NK-92 (cell line): ENCODE measurements around the gene ZNF559.
"Not testable (repeated sequence)": the region's sequence is repeated elsewhere in the genome, so short reads cannot be mapped to it uniquely, and the experiment has no call there.

ENCODE experiments used
- DNase-seq: peaks from one replicate; lab custom pipeline; 2025; ENCODE audit not compliant: unreplicated experiment; lab: John Stamatoyannopoulos, UW

The ZNF559 gene

DNA sequence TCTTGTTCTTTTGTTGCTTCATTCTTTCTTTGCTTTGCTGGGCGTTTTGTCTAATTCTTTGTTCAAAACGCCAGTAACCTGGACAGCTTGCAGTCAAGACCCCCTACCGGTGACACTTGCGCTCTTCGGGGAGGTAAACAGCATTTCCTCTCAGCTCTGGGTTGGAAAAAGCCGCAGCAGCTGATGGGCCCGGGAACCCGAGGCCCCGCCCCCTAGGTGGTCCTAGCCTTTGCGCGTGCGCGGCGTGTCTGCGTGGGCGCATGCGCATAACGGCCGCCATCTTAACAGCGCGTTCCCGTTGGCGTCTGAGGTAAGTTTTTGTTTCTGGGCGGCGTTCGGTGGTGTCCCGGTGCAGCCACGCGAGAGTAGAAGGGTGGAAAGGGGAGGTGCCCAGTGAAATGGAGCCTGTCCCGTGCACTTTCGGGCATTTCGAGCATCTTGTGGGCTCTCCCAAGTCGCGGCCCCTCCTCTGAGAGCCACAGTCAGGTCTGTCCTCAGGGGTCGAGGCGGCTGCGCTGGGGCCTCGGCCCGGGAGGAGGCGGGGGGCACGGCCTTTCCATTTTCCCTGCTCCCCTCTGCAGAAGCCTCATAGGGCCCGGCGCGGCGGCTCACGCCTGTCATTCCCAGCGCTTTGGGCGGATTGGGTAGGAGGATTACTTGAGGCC lies at the start of gene ZNF559:
Gene ZNF559, plus strand, starts transcription at position 261 of the 665 bp plus-strand sequence. CDS start 14,371 bp downstream, outside the sequence.
- DNase-seq = peak; percentile 67

DNA sequence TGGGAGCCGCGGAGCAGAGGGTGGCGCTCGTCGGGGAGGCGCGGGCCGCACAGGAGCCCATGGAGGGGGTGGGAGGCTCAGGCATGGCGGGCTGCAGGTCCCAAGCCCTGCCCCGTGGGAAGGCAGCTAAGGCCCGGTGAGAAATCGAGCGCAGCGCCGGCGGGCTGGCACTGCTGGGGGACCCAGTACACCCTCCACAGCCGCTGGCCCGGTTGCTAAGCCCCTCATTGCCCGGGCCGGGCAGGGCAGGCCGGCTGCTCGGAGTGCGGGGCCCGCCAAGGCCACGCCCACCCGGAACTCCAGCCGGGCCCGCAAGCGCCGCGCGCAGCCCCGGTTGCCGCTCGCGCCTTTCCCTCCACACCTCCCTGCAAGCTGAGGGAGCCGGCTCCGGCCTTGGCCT lies 40.5 kb upstream of the ZNF559 start:
- not testable (repeated sequence) for DNase-seq

DNA sequence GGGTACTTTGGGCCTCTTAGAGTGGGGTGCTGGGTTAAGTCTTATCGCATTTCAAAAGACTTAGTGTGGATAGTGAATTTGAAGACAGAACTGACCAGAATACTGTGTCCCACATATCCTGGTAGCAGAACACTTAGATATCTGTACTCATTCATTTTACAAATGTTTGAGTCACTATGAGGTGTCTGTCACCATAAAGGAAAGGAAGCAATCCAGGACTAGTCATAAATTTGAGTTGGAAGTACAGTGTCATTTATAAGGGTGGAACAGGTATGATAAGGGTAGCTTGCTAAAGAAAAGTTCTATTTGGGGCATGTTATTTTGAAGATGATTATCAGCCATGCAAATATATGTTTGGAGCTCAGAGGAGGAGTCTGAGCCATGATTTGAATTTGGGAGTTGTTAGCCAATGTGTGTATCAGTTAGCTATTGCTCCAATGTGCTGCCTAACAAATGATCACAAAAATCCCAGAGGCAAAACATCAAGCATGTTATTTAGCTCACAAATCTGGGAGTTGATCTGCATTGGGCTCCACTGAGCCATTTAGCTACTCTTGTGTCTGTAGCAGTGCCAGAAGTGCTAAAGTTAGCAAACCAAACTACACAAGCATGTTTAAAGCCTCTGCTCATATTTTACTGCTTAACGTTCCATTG lies 34.6 kb upstream of the ZNF559 start:
- DNase-seq = no peak

DNA sequence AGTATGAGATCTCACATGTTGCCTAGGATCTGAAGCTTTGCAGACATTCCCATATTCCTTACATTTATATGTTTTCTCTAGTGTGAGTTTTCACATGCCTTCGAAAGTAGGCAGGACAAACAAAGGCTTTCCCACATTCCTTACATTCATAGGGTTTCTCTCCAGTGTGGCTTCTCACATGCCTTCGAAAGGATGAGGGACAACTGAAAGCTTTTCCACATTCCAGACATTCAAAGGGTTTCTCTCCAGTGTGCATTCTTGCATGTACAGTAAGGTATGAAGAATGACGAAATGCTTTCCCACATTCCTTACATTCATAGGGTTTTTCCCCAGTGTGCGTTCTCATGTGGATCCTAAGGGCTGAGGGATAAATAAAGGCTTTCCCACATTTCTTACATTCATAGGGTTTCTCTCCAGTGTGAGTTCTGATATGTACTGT lies 28.5 kb upstream of the ZNF559 start:
- no peak for DNase-seq

DNA sequence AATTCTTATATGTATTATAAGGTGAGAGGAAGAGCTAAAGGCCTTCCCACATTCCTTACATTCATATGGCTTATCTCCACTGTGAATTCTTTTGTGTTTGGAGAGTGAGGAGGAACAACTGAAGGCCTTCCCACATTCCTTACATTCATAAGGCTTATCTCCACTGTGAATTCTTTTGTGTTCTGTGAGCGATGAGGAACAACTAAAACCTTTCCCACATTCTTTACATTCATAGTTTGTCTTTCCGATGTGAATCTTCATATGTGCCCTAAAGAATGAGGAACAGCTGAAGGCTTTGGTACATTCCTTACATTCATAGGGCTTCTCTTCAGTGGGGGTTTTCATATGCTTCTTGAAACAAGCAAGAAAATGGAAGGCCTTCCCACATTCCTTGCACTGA lies 27.6 kb upstream of the ZNF559 start:
- no peak for DNase-seq

DNA sequence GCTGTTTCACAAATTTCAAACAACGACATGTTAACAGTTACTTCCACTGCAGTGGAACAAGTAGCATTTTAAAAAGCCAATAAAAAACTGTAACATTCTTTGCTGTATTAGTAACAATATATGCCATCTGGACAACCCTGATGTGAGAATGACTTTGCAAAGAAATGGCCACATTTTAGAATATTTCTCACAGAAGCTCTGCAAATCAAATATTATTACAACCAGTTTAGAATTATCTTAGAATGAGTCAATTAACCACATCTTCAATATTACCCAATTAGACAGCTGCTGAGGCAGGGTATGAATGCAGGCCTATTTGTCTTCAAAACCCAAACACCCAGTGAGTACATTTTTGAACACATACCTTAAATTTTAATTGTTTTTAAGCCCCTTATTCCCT lies 17.5 kb upstream of the ZNF559 start:
- DNase-seq = no peak

DNA sequence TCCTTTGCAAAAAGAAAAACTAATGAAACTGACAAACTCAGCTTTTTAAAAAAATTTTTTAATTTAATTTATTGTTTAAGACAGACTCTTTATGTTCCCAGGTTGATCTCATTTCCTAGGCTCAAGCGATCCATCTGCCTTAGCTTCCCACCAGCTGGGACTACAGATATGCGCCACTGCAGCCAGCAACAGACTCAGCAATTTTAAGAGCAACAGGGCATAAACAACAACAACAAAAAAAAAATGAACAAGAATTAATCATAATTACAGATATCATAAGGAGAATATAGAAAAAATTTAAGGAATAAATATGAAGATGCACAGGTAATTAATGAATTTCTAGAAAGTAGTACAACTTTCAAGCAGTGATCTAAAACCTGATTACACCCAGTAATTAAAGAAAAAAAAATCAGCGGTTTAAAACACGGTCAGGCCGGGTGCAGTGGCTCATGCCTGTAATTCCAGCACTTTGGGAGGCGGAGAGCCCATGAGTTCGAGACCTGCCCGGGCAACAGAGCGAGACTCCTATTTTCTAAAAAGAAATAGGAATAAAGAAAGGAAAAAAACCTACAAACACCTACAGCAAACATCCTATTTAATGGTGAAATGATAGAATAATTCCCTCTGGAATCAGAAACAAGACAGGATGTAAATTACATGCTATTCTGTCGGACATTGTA lies 15.7 kb upstream of the ZNF559 start:
- DNase-seq = no peak

DNA sequence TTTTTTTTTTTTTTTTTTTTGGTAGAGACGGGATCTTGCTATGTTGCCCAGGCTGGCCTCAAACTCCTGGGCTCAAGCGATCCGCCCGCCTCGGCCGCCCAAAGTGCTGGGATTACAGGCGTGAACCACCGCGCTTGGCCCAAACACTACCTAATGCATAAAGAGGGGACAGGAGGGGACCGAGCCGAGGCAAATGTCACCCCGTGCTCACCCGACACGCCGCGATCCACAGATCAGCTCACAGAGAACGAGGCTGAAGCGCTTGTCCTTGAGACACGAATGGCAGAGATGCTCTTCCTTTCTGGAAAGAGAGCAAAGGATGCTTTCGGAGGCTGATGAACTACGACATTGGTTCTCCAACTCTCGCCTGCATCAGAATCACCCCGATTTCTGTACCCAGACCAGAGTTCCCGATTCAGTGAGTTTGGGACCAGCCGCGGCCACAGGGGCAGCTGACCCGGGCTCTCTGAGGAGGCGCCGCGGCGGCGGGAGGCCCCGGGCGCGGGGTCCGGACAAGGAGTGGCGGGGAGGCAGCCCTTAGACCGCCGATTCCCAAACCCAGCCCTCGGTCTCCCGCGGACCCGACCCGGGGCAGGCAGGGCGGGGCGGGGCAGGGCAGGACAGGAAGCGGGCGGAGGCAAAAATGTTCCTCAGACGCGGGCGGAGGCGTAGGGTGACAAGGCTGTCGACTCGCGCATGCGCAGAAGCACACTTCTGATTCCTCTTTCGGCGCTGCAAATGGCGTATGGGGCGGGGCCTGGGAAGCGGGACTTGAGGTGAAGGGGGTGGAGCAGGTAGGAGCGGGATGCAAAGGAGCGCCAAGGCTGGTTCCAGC lies 14.6 kb upstream of the ZNF559 start, which contains the start of gene ZNF699:
Gene ZNF699, minus strand, starts transcription at position 700 of the 835 bp plus-strand sequence. CDS start 4,719 bp downstream, outside the sequence.
- DNase-seq = peak; percentile 92

DNA sequence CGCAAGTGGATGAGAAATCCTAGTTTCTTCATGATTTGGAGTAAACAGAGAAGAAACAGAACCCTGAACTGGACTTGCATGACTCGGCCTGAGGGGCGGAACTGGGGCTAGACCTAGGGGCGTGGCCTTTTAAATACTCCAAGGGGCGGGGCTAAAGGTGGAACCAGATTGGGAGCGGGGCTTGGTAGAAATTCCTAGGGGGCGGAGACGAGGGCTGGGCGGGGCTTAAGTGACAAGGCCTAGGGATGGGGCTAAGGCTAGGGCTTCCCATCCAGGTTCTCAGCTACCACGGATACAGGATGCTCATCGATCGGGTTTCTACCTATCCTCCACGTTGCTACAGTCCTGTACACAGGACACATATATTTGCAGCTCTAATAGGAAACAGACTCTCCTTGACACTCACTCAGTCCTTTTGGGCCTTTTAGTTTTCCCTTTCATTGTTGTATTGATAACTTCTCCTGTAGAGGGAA lies 14.0 kb upstream of the ZNF559 start:
- peak; percentile 39 for DNase-seq

DNA sequence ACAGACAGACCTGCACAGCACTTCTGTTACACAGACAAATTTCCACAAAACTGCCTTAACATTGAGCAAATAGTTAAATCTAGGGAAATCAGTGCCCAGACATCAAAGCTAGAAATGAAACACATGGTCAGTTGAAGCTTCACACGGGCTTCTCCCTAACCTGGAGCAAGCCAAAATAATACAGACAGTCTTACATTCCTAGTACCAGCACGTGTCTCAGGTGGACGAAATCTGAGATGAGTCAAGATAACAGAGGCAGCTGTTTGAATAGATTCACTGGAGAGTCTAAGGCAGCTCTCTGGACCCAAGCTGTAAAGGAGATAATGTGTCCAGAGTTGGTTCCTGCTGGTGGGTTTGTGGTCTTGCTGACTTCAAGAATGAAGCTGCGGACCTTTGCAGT lies 10.2 kb upstream of the ZNF559 start:
- no peak for DNase-seq

DNA sequence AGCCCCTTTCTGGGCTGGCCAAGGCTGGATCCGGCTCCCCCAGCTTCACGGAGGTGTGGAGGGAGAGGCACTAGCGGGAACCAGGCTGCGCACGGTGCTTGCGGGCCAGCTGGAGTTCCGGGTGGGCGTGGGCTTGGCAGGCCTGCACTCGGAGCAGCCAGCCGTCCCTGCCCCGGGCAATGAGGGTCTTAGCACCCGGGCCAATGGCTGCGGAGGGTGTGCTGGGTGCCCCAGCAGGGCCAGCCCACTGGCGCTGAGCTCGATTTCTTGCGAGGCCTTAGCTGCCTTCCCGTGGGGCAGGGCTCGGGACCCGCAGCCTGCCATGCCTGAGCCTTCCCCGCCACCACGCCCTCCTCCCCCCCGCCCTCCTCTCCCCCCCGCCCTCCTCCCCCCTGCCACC lies 2.6 kb upstream of the ZNF559 start:
- DNase-seq = no peak

DNA sequence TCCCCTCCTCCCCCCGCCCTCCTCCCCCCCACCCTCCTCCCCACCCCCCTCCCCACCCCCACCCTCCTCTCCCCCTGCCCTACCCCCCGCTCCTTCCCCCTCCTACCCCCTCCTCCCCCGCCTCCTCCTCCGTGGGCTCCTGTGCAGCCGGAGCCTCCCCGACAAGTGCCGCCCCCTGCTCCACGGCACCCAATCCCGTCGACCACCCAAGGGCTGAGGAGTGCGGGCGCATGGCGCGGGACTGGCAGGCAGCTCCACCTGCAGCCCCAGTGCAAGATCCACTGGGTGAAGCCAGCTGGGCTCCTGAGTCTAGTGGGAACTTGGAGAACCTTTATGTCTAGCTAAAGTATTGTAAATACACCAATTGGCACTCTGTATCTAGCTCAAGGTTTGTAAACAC lies 2.2 kb upstream of the ZNF559 start:
- DNase-seq = not testable (repeated sequence)

DNA sequence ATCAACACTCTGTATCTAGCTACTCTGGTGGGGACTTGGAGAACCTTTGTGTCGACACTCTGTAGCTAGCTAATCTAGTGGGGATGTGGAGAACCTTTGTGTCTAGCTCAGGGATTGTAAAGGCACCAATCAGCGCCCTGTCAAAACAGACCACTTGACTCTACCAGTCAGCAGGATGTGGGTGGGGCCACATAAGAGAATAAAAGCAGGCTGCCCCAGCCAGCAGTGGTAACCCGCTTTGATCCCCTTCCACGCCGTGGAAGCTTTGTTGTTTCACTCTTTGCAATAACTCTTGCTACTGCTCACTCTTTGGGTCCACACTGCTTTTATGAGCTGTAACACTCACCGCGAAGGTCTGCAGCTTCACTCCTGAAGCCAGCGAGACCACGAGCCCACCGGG lies 1.8 kb upstream of the ZNF559 start:
- DNase-seq = not testable (repeated sequence)

DNA sequence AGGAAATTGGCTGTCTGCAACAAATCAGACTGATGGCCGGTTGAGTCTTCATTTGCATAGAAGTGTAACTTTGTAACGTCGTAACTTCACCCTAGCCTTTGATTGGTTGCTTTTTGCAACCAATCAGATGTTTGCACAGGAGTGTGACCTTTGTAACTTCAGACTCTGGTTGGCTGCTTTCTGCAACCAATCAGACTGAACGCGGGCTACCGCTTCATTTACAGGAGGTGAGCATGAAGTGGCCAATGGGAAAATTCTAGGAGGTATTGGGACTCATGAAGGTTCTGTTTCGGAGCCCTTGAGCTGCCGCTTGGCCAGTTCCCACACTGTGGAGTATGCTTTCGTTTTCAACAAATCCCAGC lies 441 bp upstream of the ZNF559 start:
- DNase-seq = no peak

DNA sequence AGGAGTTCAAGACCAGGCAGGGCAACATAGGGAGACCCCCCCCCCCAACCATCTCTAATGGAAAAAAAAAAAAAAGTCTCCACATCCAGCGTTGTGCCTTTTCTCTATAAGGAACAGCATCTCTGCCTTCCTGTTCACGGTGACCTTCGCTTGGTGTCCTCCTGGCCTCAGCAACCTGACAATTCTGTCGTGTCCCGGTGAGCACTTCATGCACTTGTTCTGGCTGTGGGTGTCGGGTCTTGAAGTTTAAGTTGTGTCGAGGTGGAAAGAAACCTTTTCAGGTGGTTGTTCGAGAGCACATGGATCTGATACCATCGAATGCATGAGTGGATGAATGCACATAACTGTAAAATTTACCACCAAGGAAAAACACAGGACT lies 594 bp downstream of the ZNF559 start:
- DNase-seq = no peak

DNA sequence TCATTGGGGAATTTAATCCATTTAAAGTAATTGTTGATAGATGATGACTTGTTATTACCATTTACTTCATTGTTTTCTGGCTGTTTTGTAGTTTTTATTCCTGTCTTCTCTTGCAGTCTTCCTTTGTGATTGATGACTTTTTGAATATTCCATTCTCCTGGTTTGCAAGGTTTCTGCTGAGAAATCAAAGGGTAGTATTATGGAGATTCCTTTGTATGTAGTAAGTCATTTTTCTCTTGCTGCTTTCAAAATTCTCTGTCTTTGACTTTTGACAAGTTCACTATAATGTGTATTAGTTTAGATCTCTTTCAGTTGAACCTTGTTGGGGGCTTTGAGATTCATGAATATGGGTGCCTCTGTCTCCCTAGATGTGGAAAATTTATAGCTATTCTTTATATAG lies 6.0 kb downstream of the ZNF559 start:
- DNase-seq = no peak

DNA sequence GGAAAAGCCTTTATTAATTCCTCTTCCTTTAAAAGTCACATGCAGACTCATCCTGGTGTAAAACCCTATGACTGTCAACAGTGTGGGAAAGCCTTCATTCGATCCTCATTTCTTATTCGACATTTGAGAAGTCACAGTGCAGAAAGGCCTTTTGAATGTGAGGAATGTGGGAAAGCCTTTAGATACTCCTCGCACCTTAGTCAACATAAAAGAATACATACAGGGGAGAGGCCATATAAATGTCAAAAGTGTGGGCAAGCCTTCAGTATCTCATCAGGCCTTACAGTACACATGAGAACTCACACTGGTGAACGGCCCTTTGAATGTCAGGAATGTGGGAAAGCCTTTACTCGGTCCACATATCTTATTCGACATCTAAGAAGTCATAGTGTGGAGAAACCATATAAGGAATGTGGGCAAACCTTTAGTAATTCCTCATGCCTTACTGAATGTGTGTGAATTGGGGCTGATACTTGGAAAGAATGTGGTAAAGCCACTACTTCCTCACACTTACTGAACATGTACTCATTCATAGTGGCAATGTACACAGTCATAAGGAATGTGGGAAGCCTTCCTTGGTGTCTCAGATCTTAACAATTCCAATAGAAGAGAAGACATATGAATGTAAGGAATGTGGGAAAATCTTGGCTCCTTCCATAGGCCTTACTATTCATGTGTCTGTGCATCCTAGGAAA lies 18.8 kb downstream of the ZNF559 start:
- no peak for DNase-seq

DNA sequence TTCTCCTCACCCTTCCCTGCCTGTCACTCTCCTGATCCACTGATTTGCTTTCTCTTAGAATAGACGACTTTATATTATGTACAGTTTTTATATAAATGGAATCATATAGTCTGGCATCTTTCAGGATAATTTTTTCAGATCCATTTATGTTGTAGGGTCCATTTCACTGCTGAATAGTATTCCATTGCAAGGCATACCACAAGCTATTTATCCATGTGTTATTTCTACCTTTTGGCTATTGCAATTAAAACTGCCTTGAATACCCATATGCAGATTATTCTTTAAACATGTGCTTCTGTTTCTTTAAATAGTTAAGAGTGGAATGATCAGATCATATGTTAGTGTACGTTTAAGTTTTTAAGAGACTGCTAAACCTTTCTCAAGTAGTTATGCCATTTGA lies 21.0 kb downstream of the ZNF559 start:
- DNase-seq = no peak

DNA sequence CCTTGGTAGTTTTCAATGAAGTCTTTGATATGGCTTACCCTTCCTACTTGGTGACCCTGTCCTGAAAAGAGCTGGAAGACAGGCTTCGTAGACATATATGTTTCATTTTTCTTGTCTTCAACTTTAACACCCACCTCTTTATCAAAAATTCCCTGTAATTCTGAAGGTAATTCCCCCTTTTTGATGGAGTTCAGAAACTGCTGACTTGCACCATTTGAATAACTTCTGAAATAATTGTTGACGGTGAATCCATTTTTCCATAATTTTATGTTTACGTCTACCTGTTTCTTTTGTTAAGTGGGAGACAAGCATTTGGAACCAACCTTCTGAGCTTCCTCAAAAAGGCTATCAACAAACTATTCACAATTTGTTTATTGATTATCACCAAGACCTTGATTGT lies 24.3 kb downstream of the ZNF559 start:
- DNase-seq = no peak

DNA sequence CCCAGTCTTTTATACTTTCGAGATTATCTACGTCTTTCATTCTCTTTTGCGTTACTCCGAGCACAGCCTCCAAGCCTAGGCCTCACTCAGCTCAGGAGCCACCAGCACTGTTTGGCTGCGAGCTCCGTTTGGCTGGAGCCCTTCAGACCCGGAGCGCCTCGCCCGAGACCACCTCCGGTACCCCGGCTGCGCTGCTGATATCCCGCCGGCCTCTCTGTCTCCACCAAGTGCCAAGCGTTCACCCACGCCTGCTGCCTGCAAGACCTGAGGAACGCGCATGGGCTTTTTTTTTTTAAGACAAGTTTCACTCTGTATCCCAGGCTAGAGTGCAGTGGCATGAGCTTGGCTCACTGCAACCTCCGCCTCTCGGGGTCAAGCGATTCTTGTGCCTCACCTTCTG lies 24.7 kb downstream of the ZNF559 start:
- DNase-seq = no peak

DNA sequence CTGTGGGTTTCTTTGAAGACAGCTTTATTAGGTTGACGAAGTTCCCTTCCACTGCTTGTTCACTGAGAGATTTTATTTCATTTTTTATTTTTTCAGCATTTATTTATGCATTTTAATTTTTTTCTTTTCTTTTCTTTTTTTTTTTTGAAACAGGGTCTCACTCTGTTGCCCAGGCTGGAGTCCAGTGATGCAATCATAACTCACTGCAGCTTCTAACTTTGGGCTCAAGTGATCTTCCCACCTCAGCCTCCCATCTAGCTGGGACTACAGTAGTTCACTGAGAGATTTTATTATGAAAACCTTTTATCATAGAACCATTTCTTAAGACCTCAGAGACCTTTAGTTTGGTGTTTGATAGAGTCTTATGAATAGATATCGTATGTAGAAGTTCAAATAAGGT lies 28.5 kb downstream of the ZNF559 start:
- no peak for DNase-seq
